GM19351 (cell line): ENCODE data around the gene UNKL.

Experiments
- ATAC-seq: cut with Tn5 transposase; IDR thresholded peaks from one replicate; pipeline ENCODE4 v1.9.1; 2021; ENCODE audit warnings: mild to moderate bottlenecking, moderate library complexity; ENCODE audit not compliant: unreplicated experiment

The UNKL gene, protein sequence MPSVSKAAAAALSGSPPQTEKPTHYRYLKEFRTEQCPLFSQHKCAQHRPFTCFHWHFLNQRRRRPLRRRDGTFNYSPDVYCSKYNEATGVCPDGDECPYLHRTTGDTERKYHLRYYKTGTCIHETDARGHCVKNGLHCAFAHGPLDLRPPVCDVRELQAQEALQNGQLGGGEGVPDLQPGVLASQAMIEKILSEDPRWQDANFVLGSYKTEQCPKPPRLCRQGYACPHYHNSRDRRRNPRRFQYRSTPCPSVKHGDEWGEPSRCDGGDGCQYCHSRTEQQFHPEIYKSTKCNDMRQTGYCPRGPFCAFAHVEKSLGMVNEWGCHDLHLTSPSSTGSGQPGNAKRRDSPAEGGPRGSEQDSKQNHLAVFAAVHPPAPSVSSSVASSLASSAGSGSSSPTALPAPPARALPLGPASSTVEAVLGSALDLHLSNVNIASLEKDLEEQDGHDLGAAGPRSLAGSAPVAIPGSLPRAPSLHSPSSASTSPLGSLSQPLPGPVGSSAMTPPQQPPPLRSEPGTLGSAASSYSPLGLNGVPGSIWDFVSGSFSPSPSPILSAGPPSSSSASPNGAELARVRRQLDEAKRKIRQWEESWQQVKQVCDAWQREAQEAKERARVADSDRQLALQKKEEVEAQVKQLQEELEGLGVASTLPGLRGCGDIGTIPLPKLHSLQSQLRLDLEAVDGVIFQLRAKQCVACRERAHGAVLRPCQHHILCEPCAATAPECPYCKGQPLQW

GRCh38 chr16:1414532-1415260 lies at the start of gene UNKL:
Gene UNKL (minus strand): TSS chr16:1414704. CDS start chr16:1414691, 13 bp downstream.
- ATAC-seq = peak; percentile 49

- no peak for ATAC-seq
Observed at GRCh38 chr16:1461146-1461545, 46.6 kb upstream of the UNKL start.

DNA sequence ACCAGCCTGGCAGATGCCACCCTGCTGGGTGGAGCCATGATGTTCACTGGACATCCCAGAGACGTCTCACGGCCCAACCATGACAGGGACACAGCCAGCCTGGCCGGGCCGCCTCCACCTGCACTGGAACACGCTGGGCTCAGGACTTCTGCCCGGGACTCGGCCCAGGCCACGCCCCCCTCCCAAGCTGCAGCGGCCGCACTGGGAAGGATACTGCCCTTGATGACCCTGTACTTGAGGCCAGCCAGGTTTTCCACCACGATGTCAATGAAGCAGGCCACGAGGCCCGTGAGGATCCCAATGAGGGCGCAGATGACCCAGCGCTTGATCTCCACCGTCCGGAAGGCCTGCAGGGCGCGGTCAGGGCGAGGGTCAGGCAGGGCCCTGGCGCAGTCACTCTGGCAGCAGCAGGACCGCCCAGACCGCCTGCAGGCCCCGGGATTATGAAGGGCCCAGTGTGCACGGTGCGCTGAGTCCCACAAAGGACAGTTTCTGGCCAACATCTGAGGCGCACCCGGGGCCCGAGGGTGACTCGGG lies 46.2 kb upstream of the UNKL start:
- ATAC-seq = no peak

GRCh38 chr16:1459967-1460366 lies 45.5 kb upstream of the UNKL start:
- no peak for ATAC-seq

GRCh38 chr16:1458977-1459341 lies 44.5 kb upstream of the UNKL start:
- ATAC-seq = no peak

- ATAC-seq = no peak
Observed at GRCh38 chr16:1458336-1458976, 44.0 kb upstream of the UNKL start.

- ATAC-seq = no peak
Observed at GRCh38 chr16:1457489-1458245, 43.2 kb upstream of the UNKL start.

DNA sequence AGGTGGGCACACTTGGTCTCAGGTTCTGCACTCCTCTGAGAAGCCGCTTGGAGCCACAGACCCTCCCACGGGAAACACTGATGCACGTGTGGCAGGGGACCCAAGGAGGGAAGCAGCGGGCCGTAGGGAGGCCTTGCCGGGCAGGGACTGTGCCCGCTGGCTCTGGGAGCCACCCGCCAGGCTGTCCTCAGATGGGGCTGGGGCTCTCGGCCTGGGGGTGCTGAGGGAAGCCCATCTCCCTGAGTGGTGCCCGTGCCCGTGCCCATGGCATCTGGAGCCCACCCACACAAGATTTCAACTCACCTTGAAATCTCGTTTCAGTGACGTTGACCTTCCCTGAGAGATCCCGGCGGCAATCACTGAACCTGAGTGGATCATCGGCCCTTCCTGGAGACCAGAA lies 42.4 kb upstream of the UNKL start:
- no peak for ATAC-seq

- ATAC-seq = no peak
Observed at GRCh38 chr16:1455190-1456171, 41.0 kb upstream of the UNKL start.

- no peak for ATAC-seq
Observed at GRCh38 chr16:1454561-1454960, 40.1 kb upstream of the UNKL start.

- ATAC-seq = no peak
Observed at GRCh38 chr16:1453316-1453715, 38.8 kb upstream of the UNKL start.

GRCh38 chr16:1452530-1452929 lies 38.0 kb upstream of the UNKL start:
- no peak for ATAC-seq

GRCh38 chr16:1451702-1452392 lies 37.3 kb upstream of the UNKL start:
- ATAC-seq = no peak

GRCh38 chr16:1450841-1451240 lies 36.3 kb upstream of the UNKL start:
- no peak for ATAC-seq

- no peak for ATAC-seq
Observed at GRCh38 chr16:1450218-1450617, 35.7 kb upstream of the UNKL start.

- no peak for ATAC-seq
Observed at GRCh38 chr16:1449201-1449788, 34.8 kb upstream of the UNKL start.

DNA sequence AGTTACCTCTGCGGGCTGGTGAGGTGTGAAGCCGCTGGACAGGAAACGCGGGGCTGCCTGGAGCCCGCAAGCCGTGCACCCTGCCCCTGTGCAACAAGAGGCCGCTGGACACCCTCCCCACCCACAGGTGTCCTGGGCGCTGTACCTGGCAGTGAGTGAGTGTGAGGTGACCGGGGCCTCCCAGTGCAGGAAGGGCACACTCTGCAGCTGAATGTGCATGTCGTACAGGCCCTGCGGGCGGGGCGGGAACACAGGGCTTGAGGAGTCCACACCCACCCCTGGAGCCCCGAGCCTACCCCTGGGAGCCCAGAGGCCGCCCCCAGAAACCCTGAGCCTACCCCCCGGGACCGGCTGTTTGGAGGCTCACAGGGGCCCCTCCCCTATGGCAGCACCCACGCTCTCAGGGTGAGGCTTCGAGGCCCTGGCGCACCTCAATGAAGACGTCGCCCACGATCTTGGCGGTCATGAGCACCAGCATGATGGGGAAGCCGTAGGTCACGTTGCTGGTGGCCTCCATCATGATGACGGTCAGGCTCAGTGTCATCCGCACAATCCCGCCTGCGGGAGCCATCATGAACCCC lies 34.1 kb upstream of the UNKL start:
- ATAC-seq = no peak

DNA sequence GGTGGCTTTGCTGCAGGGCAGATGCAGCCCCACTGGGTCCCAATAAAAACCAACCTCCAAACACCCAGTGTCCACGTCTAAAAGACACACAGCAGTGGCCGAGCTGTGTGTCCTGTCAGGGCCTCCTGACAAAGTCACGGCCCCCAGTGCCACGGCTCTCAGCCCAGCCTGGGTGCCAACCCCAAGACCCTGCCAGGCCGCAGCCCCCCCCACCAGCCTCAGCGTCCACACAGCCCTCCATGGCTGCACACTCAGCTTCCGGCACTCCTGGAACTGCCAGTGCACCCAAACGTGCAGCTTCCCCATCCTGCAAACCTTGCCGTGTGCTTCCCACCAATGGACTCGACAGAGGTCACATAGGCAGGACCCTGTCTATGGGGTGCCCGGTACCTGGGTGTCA lies 33.5 kb upstream of the UNKL start:
- no peak for ATAC-seq
